Activated CD8-positive, alpha-beta memory T cell treated with anti-CD3 and anti-CD28 coated beads for 24 hours (primary cell): ENCODE measurements around the gene WDR81.
"Not testable (repeated sequence)": the region's sequence is repeated elsewhere in the genome, so short reads cannot be mapped to it uniquely, and the experiment has no call there.

Experiments used
- DNase-seq: peaks from one replicate; pipeline ENCODE4 v3.0.0-alpha.2; 2020

The WDR81 gene

DNA sequence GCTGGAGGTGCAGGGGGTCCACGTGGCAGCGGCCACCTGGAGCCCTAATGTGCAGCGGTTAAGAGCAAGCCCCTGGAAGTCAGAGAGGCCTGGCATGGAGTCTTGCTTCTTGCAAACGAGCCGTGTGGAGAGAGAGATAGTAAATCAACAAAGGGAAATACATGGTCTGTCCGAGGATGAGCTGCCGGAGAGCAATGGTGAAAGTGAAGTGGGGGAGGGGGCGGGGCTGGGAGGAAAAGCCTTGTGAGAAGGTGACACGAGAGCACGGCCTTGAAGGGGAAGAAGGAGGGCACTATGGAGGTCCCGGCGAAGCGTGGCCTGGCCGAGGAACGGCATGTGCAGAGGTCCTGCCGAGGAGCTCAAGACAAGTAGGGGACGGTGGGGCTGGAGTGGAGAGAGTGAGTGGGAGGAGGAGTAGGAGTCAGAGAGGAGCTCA lies 31.3 kb downstream of the WDR81 start:
- DNase-seq: no peak

DNA sequence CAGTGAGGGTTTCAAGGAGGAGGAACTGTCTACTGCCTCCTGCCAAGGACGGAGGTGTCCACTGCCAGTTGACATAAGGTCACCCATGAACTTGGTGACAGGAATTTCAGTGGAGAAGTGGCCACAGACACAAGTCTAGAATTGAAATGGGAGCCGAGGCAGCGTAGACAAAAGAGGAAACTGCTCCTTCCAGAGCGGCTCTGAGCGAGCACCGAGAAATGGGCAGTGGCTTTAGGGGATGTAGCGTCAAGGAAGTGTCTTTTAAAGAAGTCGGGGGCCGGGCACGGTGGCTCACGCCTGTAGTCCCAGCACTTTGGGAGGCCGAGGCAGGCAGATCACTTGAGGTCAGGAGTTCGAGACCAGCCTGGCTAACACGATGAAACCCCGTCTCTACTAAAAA lies 34.3 kb downstream of the WDR81 start:
- DNase-seq: no peak

DNA sequence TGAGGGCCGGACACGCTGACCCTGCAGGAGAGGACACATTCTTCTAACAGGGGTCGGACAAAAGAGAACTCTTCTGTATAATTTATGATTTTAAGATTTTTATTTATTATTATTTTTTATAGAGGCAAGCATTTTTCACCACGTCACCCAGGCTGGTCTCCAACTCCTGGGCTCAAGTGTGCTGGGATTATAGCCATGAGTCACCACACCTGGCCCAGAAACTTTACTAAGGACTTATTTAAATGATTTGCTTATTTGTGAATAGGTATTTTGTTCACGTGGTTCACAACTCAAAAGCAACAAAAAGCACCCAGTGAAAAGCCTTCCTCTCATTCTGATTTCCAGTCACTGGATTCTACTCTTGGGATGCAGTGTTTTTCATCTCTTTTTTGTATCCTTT lies 35.0 kb downstream of the WDR81 start:
- no peak for DNase-seq

DNA sequence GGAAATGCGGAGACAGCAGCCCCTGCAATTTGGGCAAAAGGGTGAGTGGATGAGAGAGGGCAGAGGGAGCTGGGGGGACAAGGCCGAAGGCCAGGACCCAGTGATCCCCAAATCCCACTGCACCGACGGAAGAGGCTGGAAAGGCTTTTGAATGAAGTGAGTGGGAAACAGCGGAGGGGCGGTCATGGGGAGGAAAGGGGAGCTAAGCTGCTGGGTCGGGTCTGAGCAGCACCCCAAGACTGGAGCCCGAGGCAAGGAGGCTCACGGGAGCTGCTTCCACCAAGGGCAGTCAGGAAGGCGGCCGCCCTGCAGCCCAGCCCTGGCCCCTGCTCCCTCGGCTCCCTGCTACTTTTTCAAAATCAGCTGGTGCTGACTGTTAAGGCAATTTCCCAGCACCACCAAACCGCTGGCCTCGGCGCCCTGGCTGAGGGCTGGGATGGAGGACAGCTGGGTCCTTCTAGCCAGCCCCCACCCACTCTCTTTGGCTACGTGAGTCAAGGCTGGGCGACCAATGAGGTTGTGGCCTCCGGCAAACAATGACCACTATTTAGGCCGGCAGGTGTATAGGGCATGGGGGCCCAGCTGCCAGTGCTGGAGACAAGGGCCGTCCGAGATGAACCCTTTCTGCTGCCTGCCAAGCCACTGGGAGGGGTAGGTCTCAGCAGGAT lies 37.9 kb downstream of the WDR81 start:
- DNase-seq: no peak

DNA sequence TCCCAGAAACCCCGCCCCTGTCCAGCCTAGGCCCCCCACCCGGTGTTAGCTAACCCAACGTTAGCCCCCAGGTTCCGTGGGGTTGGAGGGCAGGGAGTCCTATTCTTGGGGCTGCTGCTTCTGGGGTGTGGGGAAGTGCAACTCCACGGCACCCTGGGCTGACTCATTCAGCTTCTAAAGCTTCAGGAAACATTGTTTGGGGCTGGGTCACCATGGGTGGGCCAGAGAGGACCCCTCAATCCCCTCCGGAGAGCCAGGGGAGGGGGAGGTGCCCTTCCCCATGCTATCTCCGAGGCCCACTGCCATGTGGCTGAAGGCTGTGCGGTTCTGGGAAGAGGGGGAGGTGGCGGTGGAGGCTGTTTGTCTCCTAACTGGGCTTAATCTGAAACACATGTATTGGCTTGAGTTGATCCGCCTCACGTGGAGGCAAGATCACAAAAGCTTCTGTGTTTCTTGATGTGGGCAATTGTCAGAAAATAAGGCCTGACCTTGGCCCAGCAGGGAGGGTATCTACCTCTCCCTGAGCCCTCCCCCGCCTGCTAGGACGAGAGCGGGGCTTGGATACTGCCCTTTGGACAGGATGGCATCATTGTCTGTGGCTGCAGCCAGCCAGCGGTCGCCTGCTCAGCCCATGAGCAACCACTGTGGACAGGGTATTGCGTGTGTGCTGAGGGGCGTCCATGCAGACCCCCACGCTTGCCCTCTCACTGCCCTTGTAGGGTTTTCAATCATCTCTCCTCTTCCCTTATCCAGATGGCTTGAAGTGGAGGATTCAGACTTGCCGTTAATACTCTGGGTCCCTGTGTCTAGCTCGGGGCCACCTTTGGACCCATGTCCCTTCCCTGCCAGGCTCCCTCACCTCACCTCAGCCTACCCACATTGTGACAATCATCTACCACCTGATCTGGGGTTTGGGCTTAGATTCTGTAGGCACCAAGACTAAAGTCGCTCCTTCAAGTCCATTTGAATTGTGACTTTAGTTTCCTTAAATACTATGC lies 38.7 kb downstream of the WDR81 start:
- peak; percentile 74 for DNase-seq

DNA sequence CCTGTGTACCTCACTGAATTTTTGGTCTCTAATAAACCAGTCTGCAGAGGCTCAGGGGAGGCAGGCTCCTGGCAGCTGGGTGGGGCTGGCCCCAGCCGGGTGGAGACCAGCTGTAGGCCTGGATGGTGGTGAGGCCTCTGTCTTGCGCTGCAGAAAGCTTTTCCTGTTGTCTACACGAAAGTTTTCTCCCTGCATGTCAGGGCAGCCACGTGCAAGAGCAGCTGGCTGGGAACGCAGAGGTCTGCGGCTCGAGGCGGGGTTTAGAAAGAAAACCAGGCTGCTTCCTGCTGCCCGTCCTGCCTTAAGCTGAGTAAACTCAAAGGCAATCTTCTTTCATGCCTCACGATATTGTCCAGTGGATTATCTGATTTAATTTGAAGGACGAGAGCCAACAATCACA lies 39.8 kb downstream of the WDR81 start:
- peak; percentile 81 for DNase-seq

DNA sequence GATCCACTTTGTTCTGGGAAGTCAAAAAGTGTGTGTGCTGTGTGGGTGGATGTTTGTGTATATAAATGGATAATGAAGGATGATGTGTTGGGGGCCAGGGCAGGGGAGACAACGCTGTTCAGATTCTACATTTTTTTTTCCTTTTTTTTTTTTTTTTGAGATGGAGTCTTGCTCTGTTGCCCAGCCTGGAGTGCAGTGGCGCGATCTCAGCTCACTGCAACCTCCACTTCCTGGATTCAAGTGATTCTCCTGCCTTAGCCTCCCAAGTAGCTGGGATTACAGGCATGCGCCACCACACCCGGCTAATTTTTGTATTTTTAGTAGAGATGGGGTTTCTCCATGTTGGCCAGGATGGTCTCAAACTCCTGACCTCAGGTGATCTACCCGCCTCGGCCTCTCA lies 40.2 kb downstream of the WDR81 start:
- not testable (repeated sequence) for DNase-seq

DNA sequence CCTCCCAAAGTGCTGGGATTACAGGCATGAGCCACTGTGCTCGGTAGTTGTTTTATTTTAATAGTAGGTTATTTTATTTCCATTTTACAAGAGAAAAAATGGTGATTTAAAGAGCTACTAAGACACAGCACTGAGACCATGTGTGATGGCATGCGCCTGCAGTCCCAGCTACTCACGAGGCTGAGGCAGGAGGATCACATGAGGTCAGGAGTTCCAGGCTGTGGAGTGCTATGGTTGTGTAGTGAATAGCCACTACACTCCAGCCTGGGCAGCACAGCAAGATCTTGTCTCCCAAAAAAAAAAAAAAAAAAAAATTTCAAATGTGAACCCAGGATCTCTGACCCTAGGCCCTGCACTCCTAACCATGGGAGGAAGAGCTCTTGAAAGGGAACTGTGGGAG lies 41.1 kb downstream of the WDR81 start:
- DNase-seq: no peak

DNA sequence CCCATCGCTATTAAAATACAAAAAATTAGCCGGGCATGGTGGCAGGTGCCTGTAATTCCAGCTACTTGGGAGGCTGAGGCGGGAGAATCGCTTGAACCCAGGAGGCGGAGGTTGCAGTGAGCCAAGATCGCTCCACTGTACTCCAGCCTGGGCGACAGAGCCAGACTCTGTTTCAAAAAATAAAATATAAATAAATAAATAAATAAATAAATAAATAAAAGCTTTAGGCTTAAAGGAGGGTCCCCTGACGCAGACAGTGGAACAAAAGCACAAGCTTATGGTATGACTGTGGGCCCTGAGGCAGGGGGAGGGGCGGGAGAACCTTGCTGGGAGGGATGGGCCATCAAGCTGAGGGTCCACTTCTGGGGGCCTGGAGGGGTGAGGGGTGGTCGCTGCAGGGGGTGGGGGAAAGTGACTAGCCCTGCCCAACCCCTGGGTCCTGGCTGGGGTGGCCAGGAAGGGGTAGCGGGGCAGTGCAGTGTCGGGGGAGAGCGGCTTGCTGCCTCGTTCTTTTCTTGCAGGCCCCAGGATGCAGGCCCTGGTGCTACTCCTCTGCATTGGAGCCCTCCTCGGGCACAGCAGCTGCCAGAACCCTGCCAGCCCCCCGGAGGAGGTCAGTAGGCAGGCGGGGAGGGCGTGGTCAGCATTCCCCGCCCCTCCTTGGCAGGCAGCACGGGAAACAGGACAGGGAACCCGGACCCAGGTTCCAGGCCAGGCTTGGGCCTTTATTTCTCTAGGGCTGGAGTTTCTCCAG lies 42.1 kb downstream of the WDR81 start:
- no peak for DNase-seq

DNA sequence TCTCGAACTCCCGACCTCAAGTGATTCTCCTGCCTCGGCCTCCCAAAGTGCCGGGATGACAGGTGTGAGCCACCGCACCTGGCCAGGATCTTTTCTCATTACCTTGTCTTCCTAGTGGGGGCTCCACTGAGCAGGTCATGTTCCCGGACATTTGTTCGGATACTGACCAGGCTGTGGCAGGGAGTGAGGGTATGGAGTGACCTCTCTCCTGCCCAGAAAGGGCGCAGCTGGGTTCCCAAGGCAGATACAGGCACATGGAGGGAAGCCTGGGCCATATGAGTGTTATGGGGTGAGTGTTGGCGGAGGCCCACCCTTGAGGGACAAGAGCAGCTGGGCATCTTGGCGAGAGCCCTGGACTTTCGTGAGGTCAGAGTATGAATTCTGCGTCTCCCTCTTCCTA lies 42.9 kb downstream of the WDR81 start:
- no peak for DNase-seq

DNA sequence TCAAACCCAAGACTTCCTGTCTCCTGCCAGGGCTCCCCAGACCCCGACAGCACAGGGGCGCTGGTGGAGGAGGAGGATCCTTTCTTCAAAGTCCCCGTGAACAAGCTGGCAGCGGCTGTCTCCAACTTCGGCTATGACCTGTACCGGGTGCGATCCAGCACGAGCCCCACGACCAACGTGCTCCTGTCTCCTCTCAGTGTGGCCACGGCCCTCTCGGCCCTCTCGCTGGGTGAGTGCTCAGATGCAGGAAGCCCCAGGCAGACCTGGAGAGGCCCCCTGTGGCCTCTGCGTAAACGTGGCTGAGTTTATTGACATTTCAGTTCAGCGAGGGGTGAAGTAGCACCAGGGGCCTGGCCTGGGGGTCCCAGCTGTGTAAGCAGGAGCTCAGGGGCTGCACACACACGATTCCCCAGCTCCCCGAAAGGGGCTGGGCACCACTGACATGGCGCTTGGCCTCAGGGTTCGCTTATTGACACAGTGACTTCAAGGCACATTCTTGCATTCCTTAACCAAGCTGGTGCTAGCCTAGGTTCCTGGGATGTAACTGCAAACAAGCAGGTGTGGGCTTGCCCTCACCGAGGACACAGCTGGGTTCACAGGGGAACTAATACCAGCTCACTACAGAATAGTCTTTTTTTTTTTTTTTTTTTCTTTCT lies 45.4 kb downstream of the WDR81 start:
- peak; percentile 79 for DNase-seq

DNA sequence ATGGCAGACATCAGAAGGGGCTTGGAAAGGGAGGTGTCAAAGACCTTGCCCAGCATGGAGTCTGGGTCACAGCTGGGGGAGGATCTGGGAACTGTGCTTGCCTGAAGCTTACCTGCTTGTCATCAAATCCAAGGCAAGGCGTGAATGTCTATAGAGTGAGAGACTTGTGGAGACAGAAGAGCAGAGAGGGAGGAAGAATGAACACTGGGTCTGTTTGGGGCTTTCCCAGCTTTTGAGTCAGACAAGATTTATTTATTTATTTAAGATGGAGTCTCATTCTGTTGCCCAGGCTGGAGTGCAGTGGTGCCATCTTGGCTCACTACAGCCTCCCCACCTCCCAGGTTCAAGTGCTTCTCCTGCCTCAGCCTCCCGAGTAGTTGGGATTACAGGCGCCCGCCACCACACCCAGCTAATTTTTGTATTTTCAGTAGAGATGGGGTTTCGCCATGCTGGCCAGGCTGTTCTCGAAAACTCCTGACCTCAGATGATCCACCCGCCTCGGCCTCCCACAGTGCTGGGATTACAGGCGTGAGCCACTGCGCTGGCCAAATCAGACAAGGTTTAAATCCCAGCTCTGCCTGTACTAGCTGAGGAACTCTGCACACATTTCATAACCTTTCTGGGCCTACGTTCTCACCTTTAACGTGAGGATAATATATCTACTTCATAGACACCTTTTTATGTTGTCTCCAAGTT lies 48.6 kb downstream of the WDR81 start:
- DNase-seq: not testable (repeated sequence)

DNA sequence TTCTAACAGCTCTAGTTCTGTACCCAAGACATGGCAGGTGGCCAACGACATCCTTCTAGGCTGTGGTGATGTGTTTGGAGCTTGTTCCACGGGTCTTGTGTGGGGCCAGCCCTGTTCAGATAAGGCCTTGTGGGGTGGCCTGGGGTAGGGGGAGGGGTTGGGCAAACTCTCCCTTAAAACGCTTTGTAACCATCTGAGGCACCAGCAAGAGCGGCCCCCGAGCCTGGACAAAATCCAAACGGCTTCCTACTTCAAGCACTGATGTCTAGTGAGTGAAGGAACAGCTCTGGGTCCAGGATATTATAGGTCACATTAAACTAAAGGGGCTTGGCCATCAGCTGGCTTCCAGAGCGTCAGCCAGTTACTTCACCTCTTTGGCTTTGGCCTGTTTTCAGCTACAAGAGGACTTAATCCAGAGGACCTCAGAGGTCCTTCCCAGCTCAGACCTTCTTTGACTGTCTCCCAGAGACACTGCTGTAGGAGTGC lies 49.2 kb downstream of the WDR81 start:
- no peak for DNase-seq

DNA sequence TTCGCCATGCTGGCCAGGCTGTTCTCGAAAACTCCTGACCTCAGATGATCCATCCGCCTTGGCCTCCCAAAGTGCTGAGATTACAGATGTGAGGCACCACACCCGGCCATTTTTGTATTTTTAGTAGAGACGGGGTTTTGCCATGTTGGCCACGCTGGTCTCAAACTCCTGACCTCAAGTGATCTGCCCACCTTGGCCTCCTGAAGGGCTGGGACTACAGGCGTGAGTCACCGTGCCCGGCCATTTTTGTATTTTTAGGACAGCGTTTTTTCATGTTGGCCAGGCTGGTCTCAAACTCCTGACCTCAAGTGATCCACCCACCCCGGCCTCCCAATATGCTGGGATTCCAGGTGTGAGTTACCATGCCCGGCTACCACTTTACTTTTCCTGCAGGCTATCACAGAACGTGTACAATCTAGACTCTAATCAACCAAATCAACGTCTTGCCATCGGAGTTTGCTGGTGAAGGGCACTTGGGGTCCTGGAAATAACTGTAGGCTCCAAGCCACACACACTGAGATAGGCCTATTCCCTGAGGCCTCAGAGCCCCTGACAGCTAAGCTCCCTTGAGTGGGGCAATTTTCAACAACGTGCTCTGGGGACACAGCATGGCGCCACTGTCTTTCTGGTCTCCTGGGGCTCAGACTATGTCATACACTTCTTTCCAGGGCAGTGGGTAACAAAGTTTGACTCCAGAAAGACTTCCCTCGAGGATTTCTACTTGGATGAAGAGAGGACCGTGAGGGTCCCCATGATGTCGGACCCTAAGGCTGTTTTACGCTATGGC lies 50.1 kb downstream of the WDR81 start:
- no peak for DNase-seq

DNA sequence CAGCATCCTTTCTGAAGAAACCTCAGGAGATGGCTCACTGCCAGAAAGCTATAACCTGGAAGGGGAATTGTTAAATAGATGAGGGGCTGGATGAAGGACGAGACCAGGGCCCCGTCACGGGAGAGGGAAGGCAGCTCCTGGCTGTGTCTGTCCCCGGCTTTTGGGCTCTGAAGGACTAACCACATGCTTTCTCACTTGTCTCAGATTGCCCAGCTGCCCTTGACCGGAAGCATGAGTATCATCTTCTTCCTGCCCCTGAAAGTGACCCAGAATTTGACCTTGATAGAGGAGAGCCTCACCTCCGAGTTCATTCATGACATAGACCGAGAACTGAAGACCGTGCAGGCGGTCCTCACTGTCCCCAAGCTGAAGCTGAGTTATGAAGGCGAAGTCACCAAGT lies 51.8 kb downstream of the WDR81 start:
- DNase-seq: no peak

DNA sequence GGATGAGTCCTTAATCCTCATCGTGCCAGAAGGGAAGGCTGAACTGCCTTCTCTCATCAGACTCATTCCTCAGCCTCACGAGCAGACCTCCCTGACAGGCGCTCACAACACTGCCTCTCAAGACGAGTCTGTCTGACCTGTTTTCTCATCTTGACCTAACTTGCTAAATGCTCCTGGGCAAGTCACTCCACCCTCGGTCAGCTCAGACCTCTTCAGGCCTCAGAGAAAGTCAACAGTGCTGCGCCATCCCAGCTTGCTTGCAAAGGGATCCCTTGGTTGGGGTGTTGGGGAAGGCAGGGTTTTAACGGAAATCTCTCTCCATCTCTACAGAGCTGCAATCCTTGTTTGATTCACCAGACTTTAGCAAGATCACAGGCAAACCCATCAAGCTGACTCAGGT lies 52.4 kb downstream of the WDR81 start:
- no peak for DNase-seq

DNA sequence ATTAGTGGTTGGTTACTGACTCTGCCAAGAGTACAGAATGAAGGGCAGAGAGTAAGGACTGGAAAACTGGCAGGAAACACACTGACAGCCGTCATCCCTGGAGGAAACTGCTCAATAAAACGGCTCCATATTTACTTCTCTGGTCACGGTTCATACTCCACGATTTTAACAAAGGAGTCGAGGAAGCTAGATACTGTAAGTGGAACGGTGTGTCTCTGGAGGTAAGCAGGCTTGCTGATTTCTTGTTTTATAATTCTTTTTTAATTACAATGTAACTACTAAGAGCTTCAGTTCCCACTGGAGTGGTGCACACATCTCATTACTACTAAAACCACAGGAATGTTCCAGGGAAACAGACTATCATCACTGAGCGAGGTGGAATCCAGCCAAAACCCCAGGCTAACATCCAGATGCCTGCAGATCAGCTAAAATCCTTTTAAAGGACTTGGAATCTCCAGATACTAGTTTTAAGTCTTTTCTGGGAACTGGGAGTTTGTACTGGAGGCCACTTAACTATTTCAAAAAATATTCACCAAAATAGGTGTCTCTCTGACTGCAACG lies 55.1 kb downstream of the WDR81 start:
- DNase-seq: no peak

DNA sequence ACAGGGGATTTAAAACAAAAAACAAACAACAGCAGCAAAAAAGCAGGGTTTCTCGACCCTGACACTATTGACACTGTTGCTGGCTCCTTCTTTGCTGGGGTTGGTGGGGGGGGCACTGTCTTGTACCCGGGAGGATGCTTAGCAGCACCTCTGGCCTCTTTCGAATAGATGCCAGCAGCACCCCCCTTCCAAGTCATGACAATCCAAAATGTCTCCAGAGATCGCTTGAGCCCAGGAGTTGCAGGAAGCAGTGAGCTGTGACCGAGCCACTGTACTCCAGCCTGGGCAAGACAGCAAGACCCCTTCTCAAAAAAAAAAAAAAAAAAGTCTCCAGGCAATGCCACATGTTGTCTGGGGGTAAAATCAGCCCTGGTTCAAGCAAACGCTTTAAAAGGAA lies 57.7 kb downstream of the WDR81 start:
- DNase-seq: no peak

DNA sequence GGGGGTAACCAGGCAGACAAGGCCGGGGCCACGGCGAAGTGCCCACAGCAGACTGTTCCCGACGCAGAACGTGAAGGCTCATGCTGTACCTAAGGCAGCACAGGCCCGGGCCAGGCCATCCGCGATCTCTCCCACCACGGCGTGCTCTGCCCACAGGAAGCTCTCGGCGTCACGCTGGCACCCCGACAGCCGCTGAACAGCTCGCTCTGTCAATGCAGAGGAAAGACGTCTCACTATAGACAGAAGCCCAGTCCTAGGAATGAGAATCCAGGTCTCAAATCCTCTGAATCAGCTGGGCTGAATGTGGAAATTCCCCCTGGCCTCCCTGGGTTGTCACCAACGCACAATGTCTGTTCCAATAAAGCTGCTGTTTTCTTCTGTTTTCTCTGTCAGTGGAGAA lies 58.8 kb downstream of the WDR81 start:
- no peak for DNase-seq

DNA sequence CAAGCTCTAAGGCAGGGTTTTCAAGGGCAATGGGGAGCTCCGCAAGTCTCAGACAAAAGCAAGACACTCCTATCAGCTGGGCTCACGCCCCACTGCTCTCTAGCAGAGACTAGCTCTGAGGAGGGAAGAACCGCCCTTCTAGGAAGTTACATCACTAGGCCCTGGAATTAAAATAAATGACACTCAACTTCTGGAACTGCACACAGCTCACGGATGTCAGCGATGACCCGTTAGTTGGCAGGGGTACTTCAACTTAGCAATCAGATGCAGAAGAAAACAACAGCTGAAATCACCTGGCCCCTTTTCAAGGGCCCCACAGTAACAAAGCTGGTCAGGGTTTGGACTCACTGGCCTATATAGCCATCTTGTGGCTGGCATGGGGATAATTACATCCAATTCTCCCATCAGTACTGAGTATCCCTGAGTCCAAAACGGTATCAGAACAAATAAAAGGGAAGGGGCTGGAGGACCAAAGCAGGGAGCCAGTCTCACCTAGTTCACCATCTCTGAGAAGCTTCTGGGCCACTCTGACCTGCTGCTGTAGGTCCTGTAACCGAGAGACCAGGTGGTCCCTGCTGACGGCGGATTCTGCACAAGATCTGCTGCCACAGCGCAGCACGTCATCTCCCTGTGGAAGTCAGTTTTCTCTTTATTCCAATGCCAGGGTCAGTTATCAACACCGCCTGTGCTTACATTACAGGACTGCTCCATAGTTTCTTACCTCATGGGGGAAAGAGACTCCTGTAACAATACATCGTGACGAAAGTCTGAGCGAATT lies 59.5 kb downstream of the WDR81 start:
- DNase-seq: no peak
